ENCODE measurements around the gene RPS2.

RPS2 gene

DNA sequence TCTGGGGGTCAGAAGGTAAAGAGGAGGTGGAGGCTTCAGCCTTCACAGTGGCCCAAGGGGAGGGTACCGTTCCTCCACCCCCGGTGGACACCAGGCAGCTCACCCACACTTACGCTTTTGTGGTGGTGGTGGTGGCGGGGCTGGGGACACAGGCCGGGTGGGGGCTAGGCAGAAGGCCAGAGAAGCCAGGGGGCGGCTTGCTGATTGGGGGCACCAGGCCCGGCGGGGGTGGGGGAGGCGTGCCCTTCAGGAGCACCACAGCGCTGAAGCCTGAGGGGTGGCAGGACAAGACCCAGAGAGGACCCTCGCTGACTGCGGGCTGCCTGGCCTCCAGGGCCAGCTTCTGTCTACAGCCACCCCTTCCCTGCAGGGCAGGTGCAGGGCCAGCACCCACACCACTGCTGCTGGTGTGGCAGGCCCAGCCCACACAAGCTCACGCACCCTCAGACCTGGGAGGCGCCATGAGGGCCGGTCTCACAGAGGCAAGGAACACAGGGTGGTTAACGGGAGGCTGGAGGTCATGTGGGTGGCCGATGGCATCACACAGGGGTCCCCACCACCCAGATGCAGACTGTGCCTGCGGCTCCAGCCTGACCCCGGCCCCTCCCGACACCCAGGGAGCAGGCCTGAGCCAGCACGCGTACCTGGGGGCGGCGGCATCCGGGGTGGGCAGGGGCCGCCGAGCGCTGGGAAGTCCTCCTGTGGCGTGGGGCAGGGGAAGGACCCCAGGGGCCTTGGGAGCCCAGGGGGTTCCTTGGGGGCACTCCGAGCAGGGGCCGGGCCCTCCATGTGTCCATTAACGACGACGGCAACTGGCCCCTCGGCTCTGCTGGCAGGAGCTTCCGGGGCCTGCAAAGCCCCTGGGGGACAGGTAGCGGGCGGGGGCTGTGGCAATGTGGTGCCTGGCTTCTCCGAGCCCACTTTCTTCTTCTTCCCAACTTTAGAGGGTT, 34.5 kb upstream of the RPS2 start:
- DNase-seq (ENCODE audit: low read depth): no peak

DNA sequence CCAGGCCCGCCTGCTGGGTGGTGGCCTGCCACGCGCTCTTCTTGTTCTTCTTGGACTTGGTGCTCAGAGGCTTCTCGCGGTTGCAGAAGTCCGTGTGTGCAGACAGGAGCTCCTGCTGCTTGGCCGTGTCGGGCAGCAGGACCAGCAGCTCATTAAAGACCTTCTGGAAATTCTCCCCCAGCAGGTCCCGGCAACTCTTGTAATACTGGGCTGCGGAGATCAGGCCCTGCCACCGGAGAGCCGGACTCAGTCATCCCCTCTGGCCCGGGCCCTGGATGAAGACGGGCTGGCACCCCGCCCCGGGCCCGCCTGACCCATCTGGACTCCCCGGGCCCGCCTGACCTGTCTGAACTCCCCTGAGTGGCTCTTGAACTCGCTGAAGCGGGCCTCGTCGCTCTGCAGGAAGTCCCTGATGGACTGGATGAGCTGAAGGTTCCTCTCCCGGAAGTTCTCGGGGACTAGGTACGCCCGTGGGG, 33.8 kb upstream of the RPS2 start:
- no peak for DNase-seq (ENCODE audit: low read depth)

DNA sequence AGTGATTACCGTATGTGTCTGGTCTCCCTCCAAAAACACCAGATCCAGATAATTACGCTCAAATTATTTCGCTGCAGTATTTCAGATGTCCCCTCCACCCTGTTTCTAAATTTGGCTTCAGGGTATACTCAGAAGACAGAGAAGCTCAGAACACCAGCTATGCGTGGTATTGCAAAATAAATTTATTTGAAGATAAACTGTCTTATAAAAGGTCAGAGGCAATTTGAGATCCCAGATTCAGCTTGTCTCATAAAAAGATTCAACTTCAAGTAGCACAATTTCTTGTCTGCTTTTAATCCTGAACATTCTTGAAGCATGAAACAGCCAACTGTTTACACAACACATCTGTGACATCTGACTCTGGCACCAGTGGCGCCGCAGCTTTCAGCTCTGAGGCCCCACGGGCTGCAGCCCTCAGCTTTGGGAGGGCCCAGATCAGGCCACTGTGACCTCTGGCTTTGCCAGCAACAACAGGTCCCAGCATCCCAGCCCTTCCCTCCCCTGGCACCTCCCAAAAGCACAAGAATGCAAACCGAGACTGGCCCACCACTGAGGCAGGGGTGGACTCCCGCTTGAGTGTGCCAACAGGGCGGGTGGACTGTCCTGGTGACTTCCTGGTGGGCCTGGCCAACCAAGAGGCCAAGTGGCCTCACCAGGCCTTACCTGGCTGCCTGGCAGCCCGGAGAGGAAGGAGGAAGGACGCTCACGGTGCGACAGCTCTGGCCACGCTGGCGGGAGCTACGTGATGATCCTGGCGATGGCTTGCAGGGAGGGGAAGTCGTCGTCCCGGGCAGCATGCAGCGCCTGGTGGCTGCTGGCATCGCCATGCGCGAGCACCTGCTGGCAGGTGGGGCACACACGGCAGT, 33.1 kb upstream of the RPS2 start:
- no peak for DNase-seq (ENCODE audit: low read depth)

DNA sequence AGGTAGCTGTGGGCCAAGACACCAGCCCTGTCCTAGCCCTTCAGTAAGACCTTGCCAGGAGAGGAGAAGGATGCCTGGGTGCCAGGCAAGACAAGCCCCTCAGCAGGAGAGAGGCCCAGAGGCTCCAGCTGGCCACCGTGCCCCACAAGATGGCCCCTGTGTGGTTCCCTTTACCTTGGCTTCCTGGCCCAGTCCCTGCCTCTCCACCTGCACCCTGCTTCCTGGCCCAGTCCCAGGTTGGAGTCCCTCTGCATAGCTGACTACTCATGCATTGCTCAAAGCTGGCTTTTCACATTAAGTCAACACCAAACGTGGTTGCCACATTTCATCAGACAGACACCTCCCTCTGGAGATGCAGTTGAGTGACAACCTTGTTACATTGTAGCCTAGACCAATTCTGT, 29.1 kb upstream of the RPS2 start:
- no peak for DNase-seq (ENCODE audit: low read depth)

DNA sequence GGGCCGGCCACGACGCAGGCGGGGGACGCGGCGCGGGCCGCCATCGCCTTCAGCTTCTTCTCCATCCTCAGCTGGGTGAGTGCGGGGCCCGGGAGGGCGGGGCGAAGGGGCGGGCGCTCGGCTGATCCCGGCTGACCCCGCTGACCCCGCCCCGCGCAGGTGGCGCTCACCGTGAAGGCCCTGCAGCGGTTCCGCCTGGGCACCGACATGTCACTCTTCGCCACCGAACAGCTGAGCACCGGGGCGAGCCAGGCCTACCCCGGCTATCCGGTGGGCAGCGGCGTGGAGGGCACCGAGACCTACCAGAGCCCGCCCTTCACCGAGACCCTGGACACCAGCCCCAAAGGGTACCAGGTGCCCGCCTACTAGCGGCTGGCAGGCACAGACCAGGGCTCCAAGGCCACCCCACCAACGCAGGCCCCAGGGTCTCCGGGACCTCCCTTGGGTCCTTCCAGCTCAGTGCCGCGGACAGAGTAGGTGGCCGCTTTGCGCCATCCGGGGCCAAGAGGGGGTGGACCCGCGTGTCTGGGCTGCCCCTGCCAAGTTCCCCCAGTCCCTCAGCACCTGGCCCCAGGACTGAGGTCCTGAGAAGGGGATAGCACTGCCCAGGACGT, 28.2 kb upstream of the RPS2 start:
- no peak for DNase-seq (ENCODE audit: low read depth)

DNA sequence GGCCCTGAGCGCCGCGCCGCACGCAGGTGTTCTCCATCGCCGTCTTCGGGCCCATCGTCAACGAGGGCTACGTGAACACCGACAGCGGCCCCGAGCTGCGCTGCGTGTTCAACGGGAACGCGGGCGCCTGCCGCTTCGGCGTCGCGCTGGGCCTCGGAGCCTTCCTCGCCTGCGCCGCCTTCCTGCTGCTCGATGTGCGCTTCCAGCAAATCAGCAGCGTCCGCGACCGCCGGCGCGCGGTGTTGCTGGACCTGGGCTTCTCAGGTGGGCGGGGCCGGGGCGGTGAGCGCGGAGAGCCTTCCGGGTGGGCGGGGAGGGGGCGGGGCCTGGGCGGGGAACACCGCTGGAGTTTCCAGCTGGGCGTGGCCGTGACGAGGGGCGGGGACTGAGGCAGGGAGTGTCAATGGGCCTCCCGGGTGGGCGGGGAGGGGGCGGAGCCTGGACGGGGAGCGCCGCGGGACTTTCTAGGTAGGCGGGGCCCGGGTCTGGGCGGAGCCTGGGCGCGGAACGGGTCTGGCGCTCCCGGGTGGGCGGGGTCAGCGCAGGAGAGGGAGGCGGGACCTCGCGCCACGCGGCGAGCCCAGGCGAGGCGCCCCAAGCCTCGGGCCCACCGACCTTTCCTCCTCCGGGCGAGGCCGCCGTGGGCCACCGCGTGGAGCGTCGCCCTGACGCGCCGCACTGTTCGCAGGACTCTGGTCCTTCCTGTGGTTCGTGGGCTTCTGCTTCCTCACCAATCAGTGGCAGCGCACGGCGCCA, 27.5 kb upstream of the RPS2 start:
- DNase-seq (ENCODE audit: low read depth): peak; percentile 94

DNA sequence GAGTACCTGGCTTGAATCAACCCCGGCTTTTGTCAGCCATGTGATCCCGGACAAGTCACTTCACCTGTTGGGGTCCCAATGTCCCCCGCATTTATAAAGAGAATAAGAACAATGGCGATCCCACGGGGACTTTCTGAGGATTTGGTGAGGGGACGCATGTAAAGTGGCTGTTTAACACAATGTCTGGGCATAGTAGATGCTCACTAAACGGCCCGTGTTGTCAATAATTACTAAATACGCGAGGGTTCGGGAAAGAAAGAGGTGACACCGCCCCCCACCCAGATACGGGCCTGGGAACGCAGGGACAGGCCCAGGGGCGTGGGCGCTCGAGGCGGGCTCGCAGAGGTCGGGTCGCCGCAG, 26.9 kb upstream of the RPS2 start:
- DNase-seq (ENCODE audit: low read depth): no peak

DNA sequence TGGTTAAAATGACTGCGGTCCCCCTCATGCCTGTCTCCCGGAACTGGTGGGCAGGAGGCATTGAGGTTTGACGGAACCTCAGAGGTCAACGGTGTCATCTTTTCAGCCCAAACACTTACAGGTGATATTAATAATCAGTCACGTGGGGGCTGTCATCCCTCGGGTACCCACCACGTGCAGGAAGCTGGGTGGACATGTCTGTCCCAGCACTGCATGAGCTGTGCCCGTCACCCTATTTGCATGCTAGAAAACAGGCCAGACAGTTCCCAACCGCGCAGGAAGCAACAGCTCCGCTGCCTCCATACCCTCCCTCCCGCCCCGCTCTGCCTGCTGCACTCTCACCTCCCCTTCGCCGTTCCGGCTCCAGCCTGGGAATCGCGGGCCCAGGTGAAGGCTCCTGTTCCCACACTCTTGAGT, 26.5 kb upstream of the RPS2 start:
- DNase-seq (ENCODE audit: low read depth): no peak

DNA sequence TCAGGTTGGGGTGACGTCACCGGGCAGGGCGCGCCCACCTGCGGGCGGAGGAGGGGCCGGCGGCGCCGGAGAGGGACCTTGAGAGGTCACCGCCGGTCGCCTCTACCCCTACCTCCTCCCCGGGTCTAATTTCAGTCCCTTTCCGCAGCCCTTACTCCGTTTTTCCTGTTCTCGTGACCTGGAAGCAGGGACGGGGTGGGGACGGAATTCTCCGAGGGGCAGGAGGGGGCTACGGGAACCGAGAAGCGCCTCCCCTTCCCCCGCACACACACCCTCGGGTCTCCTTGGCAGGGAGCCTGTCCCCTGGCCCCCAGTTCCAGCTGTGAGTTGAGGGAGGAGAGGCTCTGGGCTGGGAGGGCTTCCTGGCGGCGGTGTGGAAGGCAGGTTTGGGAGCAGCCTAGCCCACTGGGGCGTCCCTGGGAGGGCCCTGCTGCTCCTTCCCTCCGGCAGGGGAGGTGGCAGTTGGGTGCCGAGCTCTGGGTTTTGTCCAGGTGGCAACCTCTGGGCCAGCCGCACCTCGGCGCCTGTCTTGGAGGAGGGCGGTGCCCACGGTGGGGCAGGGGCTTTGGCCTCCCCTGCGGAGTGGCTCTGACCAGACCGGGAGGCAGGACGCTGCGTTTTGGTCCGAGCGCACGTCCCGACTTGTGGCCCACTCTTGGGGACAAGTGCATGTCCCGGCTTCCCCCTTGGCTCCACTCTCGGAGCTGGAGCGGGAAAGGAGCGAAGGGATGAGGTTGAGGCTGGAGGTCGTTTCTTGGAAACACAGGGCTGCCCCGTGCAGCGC, 25.9 kb upstream of the RPS2 start:
- no peak for DNase-seq (ENCODE audit: low read depth)

DNA sequence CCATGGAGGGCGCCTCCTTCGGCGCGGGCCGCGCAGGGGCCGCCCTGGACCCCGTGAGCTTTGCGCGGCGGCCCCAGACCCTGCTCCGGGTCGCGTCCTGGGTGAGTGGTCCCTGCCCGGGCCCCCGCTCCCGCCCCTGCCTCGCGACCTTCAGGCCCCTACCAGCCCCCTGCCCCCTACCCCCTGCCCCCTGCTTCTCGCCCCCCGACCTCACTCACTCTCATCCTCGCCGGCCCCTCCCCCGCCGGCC, 25.4 kb upstream of the RPS2 start:
- no peak for DNase-seq (ENCODE audit: low read depth)

DNA sequence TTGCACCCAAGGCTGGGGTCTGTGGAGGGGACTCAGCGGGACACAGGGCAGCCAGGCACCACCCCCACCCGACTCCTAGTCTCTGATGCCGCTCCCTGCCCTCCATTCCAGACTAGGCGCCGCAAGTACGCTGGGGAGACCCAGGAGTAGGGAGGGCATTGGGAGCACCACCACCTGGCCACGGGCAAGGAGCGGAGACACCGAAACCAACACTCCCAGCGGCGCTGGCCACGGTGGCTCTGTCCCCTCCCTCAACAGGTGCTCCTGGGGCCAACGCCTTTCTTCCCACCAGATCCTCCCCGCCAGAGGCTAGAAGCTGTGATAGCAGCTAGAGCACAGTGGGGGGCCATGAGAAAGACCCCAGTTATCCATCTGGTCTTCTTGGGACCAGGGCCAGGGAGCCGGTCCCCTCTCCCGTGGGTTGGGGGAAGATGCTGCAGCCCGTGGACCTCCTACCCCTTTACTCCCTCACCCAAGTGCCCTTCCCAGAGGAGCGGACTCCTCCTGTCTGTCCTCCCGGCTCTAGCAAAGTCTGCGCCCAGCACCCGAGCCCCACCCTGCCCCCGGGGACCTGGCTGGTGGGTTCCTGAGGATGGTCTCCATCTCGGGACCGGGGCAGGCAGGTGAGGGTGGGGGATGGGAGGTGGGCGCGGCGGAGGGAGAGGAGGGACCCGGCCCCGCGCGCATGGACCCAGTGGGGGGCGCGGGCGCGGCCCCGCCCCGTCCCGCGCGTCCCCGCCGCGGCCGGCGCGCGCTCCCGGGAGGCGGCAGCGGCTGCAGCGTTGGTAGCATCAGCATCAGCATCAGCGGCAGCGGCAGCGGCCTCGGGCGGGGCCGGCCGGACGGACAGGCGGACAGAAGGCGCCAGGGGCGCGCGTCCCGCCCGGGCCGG, 24.8 kb upstream of the RPS2 start, which contains the start of gene SYNGR3:
Gene SYNGR3 (plus strand): TSS at position 762 of the 892 bp plus-strand sequence. CDS start 133 bp downstream, outside the sequence.
- no peak for DNase-seq (ENCODE audit: low read depth)

DNA sequence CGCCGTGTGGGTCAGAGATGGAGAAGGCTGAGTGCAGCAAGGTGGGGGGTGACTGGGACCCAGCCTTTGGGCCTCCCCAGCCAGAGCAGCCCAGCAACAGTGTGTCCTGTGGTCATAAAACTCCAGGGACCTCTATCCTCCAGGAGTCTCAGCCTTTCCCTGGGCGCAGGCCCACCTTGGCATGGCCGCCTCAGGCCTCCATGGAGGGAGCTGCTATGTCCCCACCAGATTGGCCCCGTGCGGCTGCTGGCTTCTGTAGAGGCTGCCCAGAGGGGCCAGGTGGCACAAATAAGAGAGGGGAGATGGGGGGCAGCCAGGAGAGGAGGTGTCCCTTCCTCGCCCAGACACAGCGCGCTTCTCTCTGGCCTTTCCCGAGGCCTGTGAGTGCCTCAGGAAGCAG, 22.6 kb upstream of the RPS2 start:
- no peak for DNase-seq (ENCODE audit: low read depth)

DNA sequence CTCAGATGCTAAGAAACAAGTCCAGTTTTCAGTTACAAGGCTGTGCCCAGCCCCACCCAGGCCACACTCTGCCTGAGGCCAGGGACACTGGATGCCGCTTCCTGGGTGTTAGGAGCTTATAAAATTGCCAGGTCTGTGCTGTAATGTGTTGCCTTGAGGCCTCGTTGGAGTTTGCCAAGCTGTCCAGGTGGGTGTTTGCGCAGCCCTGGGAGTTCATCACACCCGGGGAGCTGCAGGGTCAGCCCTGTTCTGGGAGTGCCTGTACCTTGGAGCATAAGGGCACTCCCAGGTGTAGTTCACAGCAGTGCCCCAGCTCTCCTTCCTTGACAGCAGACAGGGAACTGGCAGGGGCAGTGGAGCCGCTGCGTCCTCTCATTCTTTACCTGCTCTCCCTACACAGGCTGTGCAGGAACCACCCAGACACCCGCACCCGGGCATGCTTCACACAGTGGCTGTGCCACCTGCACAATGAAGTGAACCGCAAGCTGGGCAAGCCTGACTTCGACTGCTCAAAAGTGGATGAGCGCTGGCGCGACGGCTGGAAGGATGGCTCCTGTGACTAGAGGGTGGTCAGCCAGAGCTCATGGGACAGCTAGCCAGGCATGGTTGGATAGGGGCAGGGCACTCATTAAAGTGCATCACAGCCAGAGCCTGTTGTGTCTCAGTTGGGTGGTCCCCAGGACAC, 21.0 kb upstream of the RPS2 start:
- no peak for DNase-seq (ENCODE audit: low read depth)

DNA sequence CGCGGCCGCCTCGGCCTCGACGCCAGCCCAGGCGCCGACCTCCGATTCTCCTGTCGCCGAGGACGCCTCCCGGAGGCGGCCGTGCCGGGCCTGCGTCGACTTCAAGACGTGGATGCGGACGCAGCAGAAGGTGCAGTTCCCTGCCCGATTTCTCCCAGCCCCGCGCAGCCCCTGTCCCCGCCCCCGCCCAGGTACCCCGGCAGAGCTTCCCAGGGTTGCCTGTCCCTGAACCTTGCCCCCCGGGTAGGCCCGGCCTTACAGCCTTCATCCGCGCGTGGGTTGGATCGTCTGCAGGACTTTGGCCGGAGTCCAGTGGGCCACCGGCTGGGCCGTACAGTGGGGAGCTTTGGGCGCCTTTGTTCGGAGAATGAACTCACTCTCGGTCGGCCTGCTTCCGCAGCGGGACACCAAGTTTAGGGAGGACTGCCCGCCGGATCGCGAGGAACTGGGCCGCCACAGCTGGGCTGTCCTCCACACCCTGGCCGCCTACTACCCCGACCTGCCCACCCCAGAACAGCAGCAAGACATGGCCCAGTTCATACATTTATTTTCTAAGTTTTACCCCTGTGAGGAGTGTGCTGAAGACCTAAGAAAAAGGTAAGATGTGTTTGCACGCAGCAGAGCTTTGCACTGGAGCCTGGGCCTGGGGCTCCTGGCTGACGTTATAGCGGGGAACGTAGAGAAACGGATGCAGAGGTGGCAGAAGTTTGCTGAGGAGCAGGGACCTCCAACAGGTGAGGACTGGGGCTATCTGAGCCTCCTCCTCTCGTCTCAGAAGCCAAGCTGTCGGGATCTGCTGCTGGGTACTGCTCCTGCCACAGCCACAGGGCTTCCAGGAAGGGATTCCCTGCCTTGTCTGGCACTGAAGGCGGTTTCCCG, 20.0 kb upstream of the RPS2 start:
- DNase-seq (ENCODE audit: low read depth): no peak

DNA sequence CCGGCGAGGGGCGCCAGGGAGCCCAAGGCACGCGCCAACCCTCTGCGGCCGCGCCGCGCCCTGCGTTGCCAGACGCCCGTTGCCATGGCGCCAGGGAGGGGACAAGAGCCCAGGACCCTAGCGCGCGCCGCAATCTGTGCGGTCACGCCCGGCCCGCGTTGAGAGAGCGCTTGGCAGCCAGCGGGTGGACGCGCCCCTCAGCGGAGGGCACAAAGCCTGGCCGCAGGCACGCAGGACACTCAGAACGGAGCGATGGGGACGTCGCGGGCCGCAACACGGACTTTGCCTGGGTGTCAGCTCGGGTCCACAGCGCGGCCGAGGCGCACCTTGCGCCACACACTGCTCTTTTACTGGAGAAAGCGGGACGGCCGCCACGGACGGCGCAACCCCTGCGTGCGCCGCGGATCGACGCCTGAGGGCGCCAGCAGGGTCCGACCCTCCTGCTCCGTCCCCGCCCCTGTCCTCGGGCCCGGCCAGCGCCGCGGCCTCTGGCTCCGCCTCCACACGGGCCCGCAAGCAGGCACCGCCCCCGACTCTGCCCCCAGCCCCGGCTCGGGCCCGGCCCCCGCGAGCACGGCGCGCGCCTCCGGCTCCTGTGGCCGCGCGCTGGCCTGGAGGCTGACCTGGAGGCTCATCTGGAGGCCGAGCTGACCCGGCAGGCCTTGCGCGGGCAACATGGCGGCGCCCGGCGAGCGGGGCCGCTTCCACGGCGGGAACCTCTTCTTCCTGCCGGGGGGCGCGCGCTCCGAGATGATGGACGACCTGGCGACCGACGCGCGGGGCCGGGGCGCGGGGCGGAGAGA, 19.1 kb upstream of the RPS2 start, which contains the start of gene GFER:
Gene GFER (plus strand): TSS at position 650 of the 803 bp plus-strand sequence. CDS start 26 bp downstream, at position 676.
- DNase-seq (ENCODE audit: low read depth): peak; percentile 65

DNA sequence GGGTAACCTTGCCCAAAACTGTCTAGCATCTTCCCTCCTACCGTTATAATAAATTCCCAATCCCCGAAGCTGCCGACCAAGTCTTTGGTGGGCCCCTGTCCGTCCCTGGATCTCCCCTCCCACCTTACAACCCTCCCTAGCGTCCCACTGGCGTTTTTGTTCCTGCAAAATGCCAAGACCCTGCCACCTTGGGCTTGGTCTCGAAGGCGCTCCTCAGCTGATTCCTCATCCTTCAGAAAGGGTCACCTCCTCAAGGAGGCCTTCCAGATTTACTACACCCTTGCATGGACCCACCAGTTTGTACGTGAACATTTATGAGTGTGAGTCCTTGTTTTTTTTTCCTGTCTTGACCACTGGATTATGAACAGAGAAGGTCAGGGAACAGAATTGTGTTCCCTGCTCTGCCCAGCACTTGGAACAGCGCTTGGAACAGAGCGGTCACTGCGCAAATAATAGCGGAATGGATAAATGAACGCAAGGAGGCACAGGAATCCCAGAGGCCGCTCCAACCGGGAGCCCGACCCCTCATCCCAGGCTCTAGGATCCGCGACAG, 18.4 kb upstream of the RPS2 start:
- no peak for DNase-seq (ENCODE audit: low read depth)

DNA sequence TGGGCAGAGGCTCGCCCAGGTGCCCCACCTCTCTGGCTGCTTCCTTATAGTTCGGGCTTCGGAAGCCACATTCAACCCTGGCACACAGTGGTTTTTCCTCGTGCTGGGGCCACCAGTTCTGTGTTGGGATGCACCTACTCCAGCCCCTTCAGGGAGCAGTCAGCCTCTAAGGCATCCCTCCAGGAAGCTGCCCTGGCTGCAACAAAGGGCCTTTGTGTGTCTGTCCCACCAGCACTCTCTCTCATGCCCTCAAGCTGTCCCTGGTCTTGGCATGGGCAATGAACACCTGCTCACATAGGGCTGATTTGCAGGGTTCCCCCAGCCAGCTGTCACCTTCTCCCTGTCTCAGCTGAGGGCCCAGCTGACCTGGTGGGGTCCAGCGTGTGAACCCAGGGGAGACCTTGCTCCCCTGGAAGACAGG, 17.4 kb upstream of the RPS2 start:
- no peak for DNase-seq (ENCODE audit: low read depth)
